Measurements from ENCODE around the gene PTK6. TPM values are rescaled to one million over a fixed set of nuclear protein-coding genes. Genes with fewer than 3 reads are reported as not detected.

PTK6 gene
- total RNA-seq, 1 experiment from 2014 or later, result 6.7 TPM

DNA sequence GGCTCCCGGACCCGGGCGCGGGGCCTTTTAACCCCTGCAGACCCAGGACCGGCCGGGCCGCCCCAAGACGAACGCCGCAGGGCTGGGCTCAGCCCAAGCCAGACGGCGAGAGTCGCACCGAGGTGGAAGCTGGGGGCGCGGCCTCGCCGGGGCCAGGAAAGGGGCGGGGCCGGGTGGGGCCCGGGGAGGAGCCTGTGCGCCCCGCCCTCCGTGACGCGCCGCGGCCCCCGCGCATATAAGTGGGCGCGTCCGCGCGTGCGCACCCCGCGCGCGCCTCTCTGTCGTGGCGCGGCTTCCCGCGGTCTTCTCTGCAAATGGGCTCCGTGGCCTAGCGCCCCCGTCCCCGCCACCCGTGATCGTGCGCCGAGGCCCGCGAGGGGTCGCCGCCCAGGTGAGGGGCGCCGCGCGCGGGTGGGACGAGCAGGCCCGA, 16.7 kb downstream of the PTK6 start, which contains the start of gene PPDPF:
Gene PPDPF (plus strand): TSS at position 262 of the 430 bp plus-strand sequence. CDS start 544 bp downstream, outside the sequence.
- Histone ChIP-seq H3K4me1 (ENCODE audit: control insufficient read depth in 1 of 2, insufficient read depth in 2 of 2, low read length in 2 of 2) (peaks cover 5 to 40% of the 10 kb centered on the region in 2 experiments; a peak in 3 of 4 replicates), H3K4me2 (ENCODE audit: low read length) (peak within 1 kb of the TSS; percentile 93), H3K4me3 (replicated peaks in 1 of 2; ENCODE audit: low read depth in 1 of 2, low read length in 2 of 2) (peak within 1 kb of the TSS; percentile 89 to 97), H3K9me2 (ENCODE audit: insufficient read depth) (no peaks in the 10 kb centered on the region), H3K36me3 (ENCODE audit: control insufficient read depth in 1 of 2, insufficient read depth in 2 of 2, low read length in 2 of 2) (peaks cover 6 to 24% of the 10 kb centered on the region in 2 experiments), H3K9me3 (ENCODE audit: control insufficient read depth in 1 of 2, insufficient read depth in 1 of 2, low read depth in 1 of 2, low read length in 2 of 2) (peaks cover 5 to 7% of the 10 kb centered on the region in 2 experiments; a peak in 2 of 4 replicates), H4K20me1 (ENCODE audit: insufficient read depth) (no peaks in the 10 kb centered on the region), H2AFZ (ENCODE audit: low read depth, low read length, poor library complexity, severe bottlenecking) (peak within 1 kb of the TSS; percentile 26), H3K27ac (ENCODE audit: low read depth, low read length) (peak within 1 kb of the TSS; percentile 98), H3K27me3 (ENCODE audit: insufficient read depth, low read length) (no peaks in the 10 kb centered on the region), H3K79me2 (ENCODE audit: insufficient read depth, low read length) (peaks cover 21% of the 10 kb centered on the region), H3K9ac (ENCODE audit: low read length) (peak within 1 kb of the TSS; percentile 94)
- CTCF ChIA-PET, result interaction anchor here (0.8 to 1.9 kb wide), 4 partner anchors 17 to 453 kb away, joined by 4 to 9 read pairs (median 5); partner anchors contain the start of gene PTK6
- TF ChIP-seq, protein P1, sequence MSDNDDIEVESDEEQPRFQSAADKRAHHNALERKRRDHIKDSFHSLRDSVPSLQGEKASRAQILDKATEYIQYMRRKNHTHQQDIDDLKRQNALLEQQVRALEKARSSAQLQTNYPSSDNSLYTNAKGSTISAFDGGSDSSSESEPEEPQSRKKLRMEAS (IDR thresholded peaks at IDR 0.05), result peak; percentile 15; the same call in 1 of the 2 replicates
- TF ChIP-seq SP1 (IDR thresholded peaks at IDR 0.05; ENCODE audit: low read depth) (0 out of 2 replicates have a peak, but pooled peaks have one; percentile 19), ELF1 (IDR thresholded peaks at IDR 0.05; ENCODE audit: borderline replicate concordance, low read depth) (no peak), POLR2A (IDR thresholded peaks at IDR 0.05; ENCODE audit: borderline replicate concordance, extremely low read depth, insufficient read depth, insufficient read length) (peak; percentile 81), SIN3A (IDR thresholded peaks at IDR 0.05; ENCODE audit: low read depth) (0 out of 2 replicates have a peak, but pooled peaks have one; percentile 57), POLR2AphosphoS5 (IDR thresholded peaks at IDR 0.05; ENCODE audit: low read depth, low read length) (peak; percentile 95), CBX3 (IDR thresholded peaks at IDR 0.05; ENCODE audit: low read depth) (no peak), ZFX (IDR thresholded peaks at IDR 0.05) (peak; percentile 66; the same call in 1 of the 2 replicates), RAD21 (IDR thresholded peaks at IDR 0.05; ENCODE audit: low read depth) (no peak), SRF (IDR thresholded peaks at IDR 0.05; ENCODE audit: low read depth) (no peak)
- TF ChIP-seq, protein P2, sequence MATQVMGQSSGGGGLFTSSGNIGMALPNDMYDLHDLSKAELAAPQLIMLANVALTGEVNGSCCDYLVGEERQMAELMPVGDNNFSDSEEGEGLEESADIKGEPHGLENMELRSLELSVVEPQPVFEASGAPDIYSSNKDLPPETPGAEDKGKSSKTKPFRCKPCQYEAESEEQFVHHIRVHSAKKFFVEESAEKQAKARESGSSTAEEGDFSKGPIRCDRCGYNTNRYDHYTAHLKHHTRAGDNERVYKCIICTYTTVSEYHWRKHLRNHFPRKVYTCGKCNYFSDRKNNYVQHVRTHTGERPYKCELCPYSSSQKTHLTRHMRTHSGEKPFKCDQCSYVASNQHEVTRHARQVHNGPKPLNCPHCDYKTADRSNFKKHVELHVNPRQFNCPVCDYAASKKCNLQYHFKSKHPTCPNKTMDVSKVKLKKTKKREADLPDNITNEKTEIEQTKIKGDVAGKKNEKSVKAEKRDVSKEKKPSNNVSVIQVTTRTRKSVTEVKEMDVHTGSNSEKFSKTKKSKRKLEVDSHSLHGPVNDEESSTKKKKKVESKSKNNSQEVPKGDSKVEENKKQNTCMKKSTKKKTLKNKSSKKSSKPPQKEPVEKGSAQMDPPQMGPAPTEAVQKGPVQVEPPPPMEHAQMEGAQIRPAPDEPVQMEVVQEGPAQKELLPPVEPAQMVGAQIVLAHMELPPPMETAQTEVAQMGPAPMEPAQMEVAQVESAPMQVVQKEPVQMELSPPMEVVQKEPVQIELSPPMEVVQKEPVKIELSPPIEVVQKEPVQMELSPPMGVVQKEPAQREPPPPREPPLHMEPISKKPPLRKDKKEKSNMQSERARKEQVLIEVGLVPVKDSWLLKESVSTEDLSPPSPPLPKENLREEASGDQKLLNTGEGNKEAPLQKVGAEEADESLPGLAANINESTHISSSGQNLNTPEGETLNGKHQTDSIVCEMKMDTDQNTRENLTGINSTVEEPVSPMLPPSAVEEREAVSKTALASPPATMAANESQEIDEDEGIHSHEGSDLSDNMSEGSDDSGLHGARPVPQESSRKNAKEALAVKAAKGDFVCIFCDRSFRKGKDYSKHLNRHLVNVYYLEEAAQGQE (IDR thresholded peaks at IDR 0.05; ENCODE audit: low read depth), result no peak
- TF ChIP-seq, protein P3, sequence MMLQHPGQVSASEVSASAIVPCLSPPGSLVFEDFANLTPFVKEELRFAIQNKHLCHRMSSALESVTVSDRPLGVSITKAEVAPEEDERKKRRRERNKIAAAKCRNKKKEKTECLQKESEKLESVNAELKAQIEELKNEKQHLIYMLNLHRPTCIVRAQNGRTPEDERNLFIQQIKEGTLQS (IDR thresholded peaks at IDR 0.05), result no peak
- POLR2A ChIA-PET, result interaction anchor here (0.6 to 2.1 kb wide), 5 partner anchors 11 to 25 kb away, joined by 3 to 10 read pairs (median 7); partner anchors contain the start of gene PTK6
- DNase-seq (ENCODE audit: low read depth, low spot score) (no peak), ATAC-seq (peak; percentile 77)
- BruUV-seq (replicated peaks), result no TSS peak
- RAD21 ChIA-PET (ENCODE audit: low non-redundant PET in 1 of 2, low total read pairs in 2 of 2, uncharacterized antibody in 2 of 2, unreplicated experiment in 2 of 2), result interaction anchor here (0.6 to 1.1 kb wide), 4 partner anchors 10 to 37 kb away, joined by 3 read pairs; no protein-coding TSS in a partner anchor
- intact Hi-C loops (cut with micrococcal nuclease), result no loop called here

Measured in HCT116 (cell line).